Stimulated activated CD8-positive, alpha-beta memory T cell treated with anti-CD3 and anti-CD28 coated beads, Interleukin-15, amount 100 ng/mL, for 1 hour (primary cell): ENCODE data around the gene SLC6A19.

ENCODE experiments used
- DNase-seq: peaks from one replicate; pipeline ENCODE4 v3.0.0-alpha.2; 2020; ENCODE audit warnings: low read depth

Gene SLC6A19

GRCh38 chr5:1180841-1181271 is 20.5 kb upstream of the SLC6A19 start:
- no peak for DNase-seq

- no peak for DNase-seq
Measured at GRCh38 chr5:1181451-1182359, 19.7 kb upstream of the SLC6A19 start.

- DNase-seq, result no peak
Measured at GRCh38 chr5:1182360-1182632, 19.1 kb upstream of the SLC6A19 start.

- no peak for DNase-seq
Measured at GRCh38 chr5:1182633-1183423, 18.6 kb upstream of the SLC6A19 start.

GRCh38 chr5:1183424-1184162 is 17.8 kb upstream of the SLC6A19 start:
- DNase-seq, result no peak

GRCh38 chr5:1184163-1184470 is 17.3 kb upstream of the SLC6A19 start:
- DNase-seq, result no peak

- DNase-seq, result no peak
Measured at GRCh38 chr5:1184481-1184880, 16.9 kb upstream of the SLC6A19 start.

GRCh38 chr5:1185038-1185627 is 16.3 kb upstream of the SLC6A19 start:
- no peak for DNase-seq

- no peak for DNase-seq
Measured at GRCh38 chr5:1185629-1186350, 15.6 kb upstream of the SLC6A19 start.

GRCh38 chr5:1186351-1187233 is 14.8 kb upstream of the SLC6A19 start:
- DNase-seq, result no peak

- DNase-seq, result no peak
Measured at GRCh38 chr5:1187234-1187949, 14.0 kb upstream of the SLC6A19 start.

- DNase-seq, result no peak
Measured at GRCh38 chr5:1187950-1188334, 13.5 kb upstream of the SLC6A19 start.

- DNase-seq, result no peak
Measured at GRCh38 chr5:1188464-1188863, 12.9 kb upstream of the SLC6A19 start.

GRCh38 chr5:1189269-1189668 is 12.1 kb upstream of the SLC6A19 start:
- no peak for DNase-seq

- no peak for DNase-seq
Measured at GRCh38 chr5:1190278-1190677, 11.1 kb upstream of the SLC6A19 start.

GRCh38 chr5:1190837-1191239 is 10.6 kb upstream of the SLC6A19 start:
- DNase-seq, result no peak

- no peak for DNase-seq
Measured at GRCh38 chr5:1192971-1193590, 8.3 kb upstream of the SLC6A19 start.

- DNase-seq, result no peak
Measured at GRCh38 chr5:1193591-1193985, 7.8 kb upstream of the SLC6A19 start.

GRCh38 chr5:1194378-1194777 is 7.0 kb upstream of the SLC6A19 start:
- DNase-seq, result no peak

GRCh38 chr5:1195439-1195838 is 6.0 kb upstream of the SLC6A19 start:
- no peak for DNase-seq
